HG03103 (cell line): ENCODE data around the gene ICAM2.
"Not testable (repeated sequence)": the region's sequence is repeated elsewhere in the genome, so short reads cannot be mapped to it uniquely, and the experiment has no call there.

ENCODE experiments used
- ATAC-seq: cut with Tn5 transposase; IDR thresholded peaks from one replicate; pipeline ENCODE4 v1.9.1; 2021; ENCODE audit warnings: low read depth; ENCODE audit not compliant: unreplicated experiment

ICAM2 gene

GRCh38 chr17:64015447-64015846, 5.0 kb downstream of the ICAM2 start:
- no peak for ATAC-seq

GRCh38 chr17:64009571-64010402, 10.6 kb downstream of the ICAM2 start:
- ATAC-seq, result no peak

DNA sequence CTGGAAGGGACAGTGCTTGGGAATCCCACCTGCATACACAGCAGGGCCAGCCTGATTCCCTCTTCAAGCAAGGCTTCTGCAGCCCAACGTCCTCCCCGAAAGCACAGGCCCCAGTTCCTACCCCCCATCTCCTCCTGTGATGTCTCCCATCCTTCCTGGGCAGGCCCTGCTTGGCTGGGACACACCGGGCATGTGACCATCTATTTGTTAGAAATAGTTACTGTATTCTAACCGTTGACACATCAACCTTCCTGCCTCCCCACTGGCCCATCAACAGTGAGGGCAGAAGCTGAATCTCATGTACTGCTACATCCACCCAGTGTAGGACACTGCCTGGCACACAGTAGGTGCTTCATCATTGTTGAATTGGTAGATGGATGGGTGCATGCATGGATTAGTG, 11.6 kb downstream of the ICAM2 start:
- ATAC-seq, result no peak

- ATAC-seq, result no peak
Observed at GRCh38 chr17:64008346-64008745, 12.1 kb downstream of the ICAM2 start.

- no peak for ATAC-seq
Observed at GRCh38 chr17:64007838-64008282, 12.6 kb downstream of the ICAM2 start.

- ATAC-seq, result not testable (repeated sequence)
Observed at GRCh38 chr17:64007089-64007837, 13.2 kb downstream of the ICAM2 start.

DNA sequence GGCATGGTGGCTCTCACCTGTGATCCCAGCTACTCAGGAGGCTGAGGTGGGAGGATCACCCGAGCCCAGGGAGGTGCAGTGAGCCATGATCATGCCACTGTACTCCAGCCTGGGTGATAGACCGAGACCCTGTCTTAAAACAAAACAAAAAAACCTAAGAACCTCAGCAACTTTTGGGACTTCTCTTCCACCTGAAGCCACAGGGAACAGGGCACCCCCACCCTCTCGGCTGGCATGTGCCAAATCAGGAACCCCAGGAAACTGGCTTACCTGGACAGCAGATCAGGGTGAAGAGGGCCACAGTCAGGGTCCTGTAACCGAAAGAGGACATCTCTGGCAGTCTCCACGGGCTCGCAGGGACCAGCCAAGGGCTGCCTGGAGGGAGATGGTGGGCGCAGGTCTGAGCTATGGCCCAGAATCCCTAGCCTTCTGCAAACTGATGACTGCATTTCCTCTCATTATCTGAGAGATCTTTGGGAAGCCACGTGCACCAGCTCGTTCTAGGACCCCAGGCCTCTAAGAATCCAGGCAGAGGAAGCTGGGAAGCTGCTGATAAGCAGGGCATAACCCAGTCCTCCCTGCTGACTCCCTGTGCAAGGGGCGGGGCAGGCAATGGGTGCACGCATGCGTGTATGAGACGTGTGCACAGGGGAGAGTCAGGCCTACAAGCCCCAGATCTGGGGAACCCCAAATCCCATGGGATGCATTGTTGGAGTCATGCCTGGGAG, 13.9 kb downstream of the ICAM2 start:
- no peak for ATAC-seq

DNA sequence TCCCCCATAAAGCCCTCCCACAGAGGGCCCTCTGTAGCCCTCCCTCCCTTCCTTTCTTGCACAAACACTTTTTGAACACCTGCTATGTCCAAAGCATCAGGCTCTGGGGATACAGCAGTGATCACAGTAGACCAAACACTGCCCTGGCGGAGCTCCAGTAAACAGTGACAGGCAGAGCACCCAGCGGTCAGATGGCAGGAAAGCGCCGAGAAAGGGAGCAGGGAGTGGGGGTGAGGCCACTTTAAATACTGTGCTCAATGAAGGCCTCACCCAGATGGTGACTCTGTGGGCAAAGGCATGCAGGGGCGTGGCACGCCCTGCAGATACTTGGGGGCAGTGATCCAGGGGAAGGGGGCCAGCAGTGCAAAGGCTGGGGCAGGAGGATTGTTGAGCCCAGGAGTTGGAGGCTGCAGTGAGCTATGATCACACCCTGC, 14.7 kb downstream of the ICAM2 start:
- ATAC-seq, result no peak

GRCh38 chr17:64004903-64005733, 15.3 kb downstream of the ICAM2 start:
- no peak for ATAC-seq

DNA sequence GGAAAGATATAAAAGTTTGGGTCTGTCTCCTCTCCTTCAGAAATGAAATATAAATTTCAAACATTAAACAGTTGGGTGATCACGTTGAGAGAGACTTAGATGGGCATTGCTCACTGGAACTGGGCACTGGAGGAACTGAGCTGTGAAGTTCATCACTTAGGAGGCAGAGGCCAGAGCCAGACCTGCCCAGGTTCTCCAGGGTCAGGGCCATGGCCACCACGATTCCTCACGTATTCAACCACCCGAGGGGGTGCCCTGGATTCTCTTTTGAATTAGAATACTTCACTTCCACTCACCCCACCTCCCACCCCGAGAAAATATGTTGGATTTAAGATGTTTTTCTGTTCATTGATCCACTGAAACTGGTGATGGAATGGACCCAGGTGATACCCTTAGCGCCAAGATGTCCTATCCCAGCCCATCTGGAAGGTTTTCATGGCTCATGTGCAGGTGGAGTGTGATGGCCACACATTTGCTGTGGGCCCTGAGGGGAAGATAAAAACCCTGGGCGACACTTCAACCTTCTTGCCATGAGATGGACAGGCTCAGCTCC, 16.1 kb downstream of the ICAM2 start:
- no peak for ATAC-seq

DNA sequence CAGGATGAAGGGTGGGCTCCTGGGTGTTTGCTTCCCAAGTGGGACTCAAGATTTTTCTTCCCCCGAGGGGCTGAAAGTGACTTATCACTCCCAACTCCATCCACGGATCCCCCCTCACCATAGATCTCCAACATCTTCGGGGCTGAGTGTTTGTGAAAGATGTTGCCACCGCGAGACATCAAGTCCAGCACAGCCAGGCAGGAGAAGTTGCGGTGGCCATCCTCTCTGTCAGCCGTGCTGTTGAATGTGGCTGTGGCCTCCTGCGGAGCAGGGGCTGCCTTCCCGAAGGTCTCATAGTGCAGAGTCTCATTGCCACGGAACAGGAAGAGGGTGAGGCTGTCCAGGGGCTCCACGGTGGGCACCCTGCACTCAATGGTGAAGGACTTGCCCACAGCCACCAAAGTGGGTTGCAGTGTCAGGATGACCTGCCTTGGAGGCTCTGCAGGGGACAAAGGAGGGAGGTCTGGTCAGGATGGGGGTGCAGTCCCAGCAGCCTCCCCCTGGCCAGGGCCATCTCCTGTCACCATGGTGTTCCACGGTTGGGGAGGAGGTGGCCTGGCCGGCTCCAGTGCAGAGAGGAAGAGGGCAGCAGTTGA, 16.8 kb downstream of the ICAM2 start:
- no peak for ATAC-seq

- no peak for ATAC-seq
Observed at GRCh38 chr17:64002658-64003525, 17.5 kb downstream of the ICAM2 start.

DNA sequence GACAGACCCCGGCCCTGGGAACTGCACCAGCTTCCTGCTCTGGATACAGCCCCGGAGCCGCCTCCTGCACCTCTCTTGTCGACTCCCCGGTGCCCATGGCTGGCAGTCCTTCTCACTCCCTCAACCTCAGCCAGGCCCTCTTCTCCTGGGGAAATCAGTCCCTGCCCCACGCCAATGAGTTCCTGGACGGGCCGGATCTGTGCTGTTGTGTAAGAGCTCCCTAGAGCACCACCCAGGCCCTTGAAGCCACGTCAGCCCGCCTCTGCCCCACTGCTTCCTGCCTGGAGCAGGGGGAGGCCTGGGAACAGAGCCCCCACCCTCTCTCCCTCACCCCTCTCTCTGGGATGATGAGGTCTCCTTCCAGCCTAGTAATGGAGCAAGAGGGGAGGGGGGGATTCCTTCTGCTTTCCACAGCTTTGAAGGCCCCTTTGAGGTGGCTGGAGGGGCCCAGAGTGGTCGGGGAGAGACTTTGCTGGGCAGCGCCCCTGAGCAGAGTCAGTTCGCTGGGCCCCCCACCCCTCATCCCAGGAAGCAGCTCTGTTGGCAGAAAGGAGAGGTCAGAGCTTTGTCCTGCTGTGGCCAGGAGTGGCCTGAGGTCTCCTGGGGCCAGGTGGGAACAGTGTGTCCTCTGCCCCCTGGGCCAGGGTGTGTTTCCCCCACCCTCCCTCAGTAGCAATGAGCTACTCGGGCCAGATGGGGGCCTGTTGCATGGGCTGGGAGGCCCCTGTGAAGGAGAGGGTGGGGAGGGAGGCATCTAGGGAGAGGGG, 18.5 kb downstream of the ICAM2 start:
- ATAC-seq, result no peak

DNA sequence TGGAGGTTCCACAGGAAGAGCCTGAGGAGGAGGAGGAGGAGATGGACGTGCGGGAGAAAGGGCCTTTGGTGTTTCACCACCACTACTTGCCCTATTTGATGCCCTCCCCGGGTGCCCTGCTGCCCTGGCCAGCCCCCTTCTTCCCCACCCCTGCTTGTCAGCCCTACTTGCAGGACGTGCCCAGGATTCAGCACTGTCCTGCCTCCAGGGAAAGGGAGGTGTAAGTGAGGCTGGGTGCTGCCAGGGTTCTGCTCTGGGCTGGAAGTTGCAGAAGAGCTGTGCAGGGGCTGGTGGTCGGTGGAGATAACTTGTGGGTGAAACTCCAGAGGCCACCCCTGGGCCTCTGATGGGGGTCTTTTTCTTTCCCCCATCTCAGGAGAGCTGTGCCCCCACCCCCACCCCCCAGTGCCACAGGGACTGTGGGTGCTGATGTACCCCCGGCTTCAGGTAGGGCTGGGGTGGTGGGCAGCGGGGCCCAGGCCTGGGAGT, 19.3 kb downstream of the ICAM2 start:
- ATAC-seq, result no peak

DNA sequence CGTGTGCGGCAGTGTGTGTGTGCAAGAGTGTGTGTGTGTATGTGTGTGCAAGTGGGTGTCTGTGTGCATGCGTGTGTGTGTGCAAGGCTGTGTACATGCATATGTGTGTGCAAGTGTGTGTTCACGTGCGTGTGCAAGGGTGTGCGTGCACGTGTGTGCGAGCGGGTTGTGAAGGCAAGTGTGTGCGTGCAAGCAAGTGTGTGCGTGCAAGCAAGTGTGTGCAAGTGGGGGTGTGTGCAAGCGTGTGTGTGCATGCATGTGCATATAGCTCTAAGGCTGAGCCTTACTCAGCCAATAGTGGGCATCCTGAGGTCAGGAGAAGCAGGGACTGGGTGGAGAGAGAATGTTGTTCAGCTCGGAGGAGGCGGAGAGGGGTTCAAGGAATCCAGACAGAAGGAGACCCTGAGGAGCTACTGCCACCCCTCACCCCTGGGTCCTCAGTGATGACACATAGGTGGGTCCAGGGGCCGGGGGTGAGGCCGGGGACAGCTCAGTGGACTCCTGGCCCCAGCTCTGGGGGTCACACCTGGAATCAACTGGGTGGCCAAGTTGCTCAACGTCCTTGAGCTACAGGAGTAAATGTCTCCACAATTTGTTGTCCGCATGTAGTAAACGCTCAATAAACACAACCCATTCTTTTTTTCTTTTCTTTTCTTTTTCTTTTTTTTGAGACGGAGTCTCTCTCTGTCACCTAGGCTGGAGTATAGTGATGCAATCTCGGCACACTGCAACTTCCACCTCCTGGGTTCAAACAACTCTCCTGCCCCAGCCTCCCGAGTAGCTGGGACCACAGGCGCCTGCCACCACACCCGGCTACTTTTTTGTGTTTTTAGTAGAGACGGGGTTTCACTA, 20.5 kb downstream of the ICAM2 start:
- no peak for ATAC-seq

DNA sequence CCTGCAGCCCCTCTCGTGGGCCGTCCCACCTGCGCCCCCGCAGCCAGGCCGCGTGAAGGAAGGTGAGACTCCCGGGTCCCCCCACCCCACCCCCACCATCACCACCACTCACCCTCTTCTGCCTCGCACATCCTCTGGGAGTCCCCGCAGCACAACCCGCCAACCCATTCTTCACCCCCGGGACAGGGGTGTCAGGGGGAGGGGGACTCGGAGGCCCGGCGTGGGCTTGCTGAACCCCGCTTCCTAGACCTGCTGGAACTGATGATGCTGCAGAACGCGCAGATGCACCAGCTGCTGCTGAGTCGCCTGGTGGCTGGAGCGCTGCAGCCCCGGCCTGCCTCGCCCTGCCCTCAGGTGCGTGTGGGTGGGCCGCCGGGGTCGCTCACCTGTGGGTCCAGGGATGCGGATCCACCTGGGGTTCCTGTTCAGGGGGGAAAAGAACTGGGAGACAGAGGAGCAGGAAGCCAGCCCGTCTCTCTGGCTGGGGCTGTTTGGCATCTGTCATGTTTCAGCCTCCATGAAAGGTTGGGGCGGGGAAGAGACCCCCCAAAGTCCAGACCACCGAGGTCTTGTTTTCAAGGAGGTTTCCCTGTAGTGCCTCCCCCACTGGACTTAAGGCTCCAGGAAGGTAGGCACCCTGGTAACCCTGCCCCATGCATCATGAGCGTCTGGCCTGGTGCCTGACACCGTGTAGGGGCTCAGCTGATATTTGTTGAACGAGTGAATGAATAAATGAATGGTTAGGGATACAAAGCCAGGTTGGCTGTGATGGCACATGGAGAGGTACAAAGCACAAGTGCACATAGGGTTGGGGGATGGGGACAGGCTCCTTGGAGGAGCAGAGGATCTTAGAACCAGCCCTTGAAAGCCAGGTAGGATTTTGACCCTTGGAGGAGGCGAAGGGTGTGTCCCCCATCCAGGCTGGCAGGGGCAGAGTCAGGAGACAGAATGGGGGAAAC, 21.4 kb downstream of the ICAM2 start:
- no peak for ATAC-seq
